HL-60 (cell line): ENCODE data around the gene RERE.

Experiments used
- TF ChIP-seq, protein P1 (sequence below): IDR thresholded peaks from 2 replicates; pipeline ENCODE4 v1.6.1; 2012; ENCODE audit warnings: low read depth; ENCODE audit not compliant: insufficient replicate concordance
- TF ChIP-seq, protein P2 (sequence below): IDR thresholded peaks from one replicate; pipeline ENCODE4 v1.5.1; 2011; ENCODE audit warnings: low read length, control low read depth, inconsistent platforms; ENCODE audit not compliant: insufficient read depth

DNA sequence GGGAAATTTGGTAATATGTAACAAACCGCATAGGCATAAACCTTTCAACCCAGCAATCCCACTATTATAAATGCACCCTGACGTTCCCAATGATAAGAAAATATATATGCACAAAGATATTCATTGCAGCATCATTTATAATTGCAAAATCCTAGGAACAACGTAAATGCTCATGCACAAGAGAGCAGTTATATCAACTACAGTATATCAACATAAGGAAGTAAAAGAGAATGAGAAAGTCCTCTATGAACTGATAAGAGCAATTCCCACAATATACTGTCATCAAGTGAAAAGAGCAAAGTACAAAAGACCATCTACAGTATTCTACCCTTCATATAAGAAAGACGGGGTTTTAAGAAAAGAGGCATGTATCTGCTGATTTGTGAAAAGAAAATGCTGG is 269.6 kb downstream of the RERE start:
- TF ChIP-seq, protein P1, sequence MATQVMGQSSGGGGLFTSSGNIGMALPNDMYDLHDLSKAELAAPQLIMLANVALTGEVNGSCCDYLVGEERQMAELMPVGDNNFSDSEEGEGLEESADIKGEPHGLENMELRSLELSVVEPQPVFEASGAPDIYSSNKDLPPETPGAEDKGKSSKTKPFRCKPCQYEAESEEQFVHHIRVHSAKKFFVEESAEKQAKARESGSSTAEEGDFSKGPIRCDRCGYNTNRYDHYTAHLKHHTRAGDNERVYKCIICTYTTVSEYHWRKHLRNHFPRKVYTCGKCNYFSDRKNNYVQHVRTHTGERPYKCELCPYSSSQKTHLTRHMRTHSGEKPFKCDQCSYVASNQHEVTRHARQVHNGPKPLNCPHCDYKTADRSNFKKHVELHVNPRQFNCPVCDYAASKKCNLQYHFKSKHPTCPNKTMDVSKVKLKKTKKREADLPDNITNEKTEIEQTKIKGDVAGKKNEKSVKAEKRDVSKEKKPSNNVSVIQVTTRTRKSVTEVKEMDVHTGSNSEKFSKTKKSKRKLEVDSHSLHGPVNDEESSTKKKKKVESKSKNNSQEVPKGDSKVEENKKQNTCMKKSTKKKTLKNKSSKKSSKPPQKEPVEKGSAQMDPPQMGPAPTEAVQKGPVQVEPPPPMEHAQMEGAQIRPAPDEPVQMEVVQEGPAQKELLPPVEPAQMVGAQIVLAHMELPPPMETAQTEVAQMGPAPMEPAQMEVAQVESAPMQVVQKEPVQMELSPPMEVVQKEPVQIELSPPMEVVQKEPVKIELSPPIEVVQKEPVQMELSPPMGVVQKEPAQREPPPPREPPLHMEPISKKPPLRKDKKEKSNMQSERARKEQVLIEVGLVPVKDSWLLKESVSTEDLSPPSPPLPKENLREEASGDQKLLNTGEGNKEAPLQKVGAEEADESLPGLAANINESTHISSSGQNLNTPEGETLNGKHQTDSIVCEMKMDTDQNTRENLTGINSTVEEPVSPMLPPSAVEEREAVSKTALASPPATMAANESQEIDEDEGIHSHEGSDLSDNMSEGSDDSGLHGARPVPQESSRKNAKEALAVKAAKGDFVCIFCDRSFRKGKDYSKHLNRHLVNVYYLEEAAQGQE = no peak
- TF ChIP-seq, protein P2, sequence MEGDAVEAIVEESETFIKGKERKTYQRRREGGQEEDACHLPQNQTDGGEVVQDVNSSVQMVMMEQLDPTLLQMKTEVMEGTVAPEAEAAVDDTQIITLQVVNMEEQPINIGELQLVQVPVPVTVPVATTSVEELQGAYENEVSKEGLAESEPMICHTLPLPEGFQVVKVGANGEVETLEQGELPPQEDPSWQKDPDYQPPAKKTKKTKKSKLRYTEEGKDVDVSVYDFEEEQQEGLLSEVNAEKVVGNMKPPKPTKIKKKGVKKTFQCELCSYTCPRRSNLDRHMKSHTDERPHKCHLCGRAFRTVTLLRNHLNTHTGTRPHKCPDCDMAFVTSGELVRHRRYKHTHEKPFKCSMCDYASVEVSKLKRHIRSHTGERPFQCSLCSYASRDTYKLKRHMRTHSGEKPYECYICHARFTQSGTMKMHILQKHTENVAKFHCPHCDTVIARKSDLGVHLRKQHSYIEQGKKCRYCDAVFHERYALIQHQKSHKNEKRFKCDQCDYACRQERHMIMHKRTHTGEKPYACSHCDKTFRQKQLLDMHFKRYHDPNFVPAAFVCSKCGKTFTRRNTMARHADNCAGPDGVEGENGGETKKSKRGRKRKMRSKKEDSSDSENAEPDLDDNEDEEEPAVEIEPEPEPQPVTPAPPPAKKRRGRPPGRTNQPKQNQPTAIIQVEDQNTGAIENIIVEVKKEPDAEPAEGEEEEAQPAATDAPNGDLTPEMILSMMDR = no peak
